GM13976 (cell line): ENCODE data around the gene KRT73.

Source experiments
- DNase-seq: peaks from one replicate; pipeline ENCODE4 v3.0.0; 2012; ENCODE audit warnings: low spot score
- CTCF ChIP-seq: IDR thresholded peaks from 2 replicates; pipeline ENCODE4 v1.5.1; 2012; ENCODE audit warnings: borderline replicate concordance, mild to moderate bottlenecking; ENCODE audit not compliant: insufficient read depth; ENCODE audit errors: extremely low read depth, missing control alignments, control extremely low read depth
- in situ Hi-C: fragments of 300-500 bp; cut with MboI; formaldehyde crosslinking; loops from one replicate; pipeline ENCODE4 v1.12.0; 2022; ENCODE audit warnings: low sequenced_read_pairs, mixed read lengths, inconsistent platforms; ENCODE audit not compliant: unreplicated experiment

The KRT73 gene

GRCh38 chr12:52629281-52630007, 11.1 kb upstream of the KRT73 start:
- in situ Hi-C loops = no loop called here

GRCh38 chr12:52628841-52629240, 10.5 kb upstream of the KRT73 start:
- in situ Hi-C loops = no loop called here
- no peak for TF ChIP-seq CTCF
- no peak for DNase-seq

More at GRCh38 chr12:52629281-52630007, 11.1 kb upstream of the KRT73 start:
- TF ChIP-seq CTCF = no peak
- no peak for DNase-seq

- in situ Hi-C loops = no loop called here
- TF ChIP-seq CTCF = no peak
- no peak for DNase-seq
Observed at GRCh38 chr12:52628111-52628507, 9.8 kb upstream of the KRT73 start.

- TF ChIP-seq CTCF = no peak
- DNase-seq = no peak
- in situ Hi-C loops = no loop called here
Observed at GRCh38 chr12:52627395-52628110, 9.2 kb upstream of the KRT73 start.

GRCh38 chr12:52622349-52622748, 4.0 kb upstream of the KRT73 start:
- TF ChIP-seq CTCF = no peak
- no peak for DNase-seq
- in situ Hi-C loops = no loop called here

- DNase-seq = no peak
- TF ChIP-seq CTCF = no peak
- in situ Hi-C loops = no loop called here
Observed at GRCh38 chr12:52618866-52619265, 507 bp upstream of the KRT73 start.
